Adipocyte (in vitro differentiated cells): ENCODE measurements around the gene TMEM235.

ENCODE experiments used
- DNase-seq: peaks from one replicate; pipeline ENCODE4 v3.0.0-alpha.2; 2015; ENCODE audit warnings: low read depth
- H3K27me3 ChIP-seq: replicated peaks from 2 replicates; pipeline ENCODE4 v1.7.0; 2013; ENCODE audit warnings: mild to moderate bottlenecking, low read length, moderate library complexity; ENCODE audit not compliant: control insufficient read depth, insufficient read depth
- H3K36me3 ChIP-seq: 2 replicates; pipeline ENCODE4 v1.7.0; 2013; ENCODE audit warnings: low read length, mild to moderate bottlenecking, moderate library complexity; ENCODE audit not compliant: control insufficient read depth, insufficient read depth, severe bottlenecking
- H3K4me1 ChIP-seq: 2 replicates; pipeline ENCODE4 v1.7.0; 2013; ENCODE audit warnings: mild to moderate bottlenecking, low read length, moderate library complexity; ENCODE audit not compliant: control insufficient read depth, insufficient read depth
- H3K4me3 ChIP-seq: 2 replicates; pipeline ENCODE4 v1.7.0; 2013; ENCODE audit warnings: mild to moderate bottlenecking, low read length, moderate library complexity
- H3K9ac ChIP-seq: 2 replicates; pipeline ENCODE4 v1.7.0; 2013; ENCODE audit warnings: mild to moderate bottlenecking, low read length, moderate library complexity
- H3K9me3 ChIP-seq: 2 replicates; pipeline ENCODE4 v1.7.0; 2013; ENCODE audit warnings: mild to moderate bottlenecking, low read length, moderate library complexity; ENCODE audit not compliant: control insufficient read depth

The TMEM235 gene

DNA sequence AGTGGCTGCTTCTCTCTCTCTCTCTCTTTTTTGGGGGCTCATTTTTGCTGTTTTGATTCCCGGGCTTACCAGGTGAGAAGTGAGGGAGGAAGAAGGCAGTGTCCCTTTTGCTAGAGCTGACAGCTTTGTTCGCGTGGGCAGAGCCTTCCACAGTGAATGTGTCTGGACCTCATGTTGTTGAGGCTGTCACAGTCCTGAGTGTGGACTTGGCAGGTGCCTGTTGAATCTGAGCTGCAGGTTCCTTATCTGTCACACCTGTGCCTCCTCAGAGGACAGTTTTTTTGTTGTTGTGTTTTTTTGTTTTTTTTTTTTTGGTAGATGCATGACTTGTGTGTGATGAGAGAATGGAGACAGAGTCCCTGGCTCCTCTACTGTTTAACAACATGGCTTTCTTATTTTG lies 7.7 kb upstream of the TMEM235 start:
- H3K4me1 ChIP-seq = no peaks in the 10 kb centered on the region
- H3K36me3 ChIP-seq = no peaks in the 10 kb centered on the region

GRCh38 chr17:78224231-78225087 lies 7.0 kb upstream of the TMEM235 start:
- no peaks in the 10 kb centered on the region for H3K4me1 ChIP-seq
- H3K27me3 ChIP-seq = peaks cover 3% of the 10 kb centered on the region
- H3K36me3 ChIP-seq = no peaks in the 10 kb centered on the region
- no peak overlapping the region for H3K9ac ChIP-seq
- no peak for DNase-seq
- H3K4me3 ChIP-seq = no peak overlapping the region
- no peaks in the 10 kb centered on the region for H3K9me3 ChIP-seq

More for the DNA sequence above, 7.7 kb upstream of the TMEM235 start:
- Histone ChIP-seq H3K9me3 (no peaks in the 10 kb centered on the region), H3K4me3 (no peak overlapping the region), H3K27me3 (peaks cover 2% of the 10 kb centered on the region), H3K9ac (no peak overlapping the region)
- DNase-seq = no peak

DNA sequence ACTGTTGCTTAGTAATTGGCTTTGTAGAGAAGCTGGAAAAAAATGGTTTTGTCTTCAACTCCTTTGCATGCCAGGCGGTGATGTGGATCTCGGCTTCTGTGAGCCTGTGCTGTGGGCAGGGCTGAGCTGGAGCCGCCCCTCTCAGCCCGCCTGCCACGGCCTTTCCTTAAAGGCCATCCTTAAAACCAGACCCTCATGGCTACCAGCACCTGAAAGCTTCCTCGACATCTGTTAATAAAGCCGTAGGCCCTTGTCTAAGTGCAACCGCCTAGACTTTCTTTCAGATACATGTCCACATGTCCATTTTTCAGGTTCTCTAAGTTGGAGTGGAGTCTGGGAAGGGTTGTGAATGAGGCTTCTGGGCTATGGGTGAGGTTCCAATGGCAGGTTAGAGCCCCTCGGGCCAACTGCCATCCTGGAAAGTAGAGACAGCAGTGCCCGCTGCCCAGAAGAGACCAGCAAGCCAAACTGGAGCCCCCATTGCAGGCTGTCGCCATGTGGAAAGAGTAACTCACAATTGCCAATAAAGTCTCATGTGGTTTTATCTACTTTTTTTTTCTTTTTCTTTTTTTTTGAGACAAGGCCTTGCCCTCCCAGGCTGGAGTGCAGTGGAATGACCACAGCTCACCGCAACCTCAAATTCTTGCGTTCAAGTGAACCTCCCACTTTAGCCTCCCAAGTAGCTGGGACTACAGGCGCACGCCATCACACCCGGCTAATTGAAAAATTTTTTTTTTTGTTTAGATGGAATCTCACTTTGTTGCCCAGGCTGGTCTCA lies 6.2 kb upstream of the TMEM235 start:
- DNase-seq = no peak
- H3K4me1 ChIP-seq = no peaks in the 10 kb centered on the region
- H3K9me3 ChIP-seq = no peaks in the 10 kb centered on the region
- peaks cover 4% of the 10 kb centered on the region for H3K27me3 ChIP-seq
- no peak overlapping the region for H3K4me3 ChIP-seq
- H3K36me3 ChIP-seq = no peaks in the 10 kb centered on the region
- no peak overlapping the region for H3K9ac ChIP-seq

- Histone ChIP-seq H3K9ac (no peak overlapping the region), H3K4me3 (no peak overlapping the region), H3K27me3 (peaks cover 14% of the 10 kb centered on the region), H3K9me3 (no peaks in the 10 kb centered on the region), H3K4me1 (no peaks in the 10 kb centered on the region), H3K36me3 (no peaks in the 10 kb centered on the region)
- DNase-seq = no peak
Measured at GRCh38 chr17:78226055-78226758, 5.2 kb upstream of the TMEM235 start.

- H3K9me3 ChIP-seq = no peaks in the 10 kb centered on the region
- H3K4me1 ChIP-seq = no peaks in the 10 kb centered on the region
- peaks cover 17% of the 10 kb centered on the region for H3K27me3 ChIP-seq
- H3K9ac ChIP-seq = no peak overlapping the region
- no peak for DNase-seq
- no peak overlapping the region for H3K4me3 ChIP-seq
- H3K36me3 ChIP-seq = no peaks in the 10 kb centered on the region
Measured at GRCh38 chr17:78226759-78227454, 4.5 kb upstream of the TMEM235 start.

DNA sequence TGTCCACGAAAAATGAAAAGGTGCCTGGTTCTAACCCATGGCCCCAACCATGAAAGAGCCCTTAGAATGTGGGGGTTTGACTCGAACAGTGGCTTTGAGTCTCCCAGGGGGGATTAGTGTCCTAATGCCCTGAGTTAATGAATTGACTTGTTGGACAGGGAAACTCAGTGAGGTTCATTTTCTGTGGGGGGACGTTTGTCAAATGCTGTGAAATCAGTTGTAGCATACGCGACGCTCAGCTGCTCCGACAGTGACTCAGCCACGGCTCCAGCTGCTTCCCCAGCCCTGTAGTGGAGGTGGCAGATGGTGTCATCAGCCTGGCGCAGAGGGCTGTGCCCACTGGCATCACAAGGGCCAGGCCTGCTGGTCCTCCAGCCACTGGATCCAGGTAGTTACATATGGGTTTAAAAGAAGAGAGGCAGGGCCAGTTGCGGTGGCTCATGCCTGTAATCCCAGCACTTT lies 3.9 kb upstream of the TMEM235 start:
- Histone ChIP-seq H3K4me1 (no peaks in the 10 kb centered on the region), H3K27me3 (peaks cover 21% of the 10 kb centered on the region), H3K9ac (no peak overlapping the region), H3K4me3 (no peak overlapping the region), H3K9me3 (no peaks in the 10 kb centered on the region), H3K36me3 (no peaks in the 10 kb centered on the region)
- DNase-seq = no peak

- Histone ChIP-seq H3K27me3 (peaks cover 27% of the 10 kb centered on the region), H3K4me1 (no peaks in the 10 kb centered on the region), H3K4me3 (no peak overlapping the region), H3K36me3 (no peaks in the 10 kb centered on the region), H3K9me3 (no peaks in the 10 kb centered on the region), H3K9ac (no peak overlapping the region)
- DNase-seq = no peak
Measured at GRCh38 chr17:78228176-78228575, 3.3 kb upstream of the TMEM235 start.

DNA sequence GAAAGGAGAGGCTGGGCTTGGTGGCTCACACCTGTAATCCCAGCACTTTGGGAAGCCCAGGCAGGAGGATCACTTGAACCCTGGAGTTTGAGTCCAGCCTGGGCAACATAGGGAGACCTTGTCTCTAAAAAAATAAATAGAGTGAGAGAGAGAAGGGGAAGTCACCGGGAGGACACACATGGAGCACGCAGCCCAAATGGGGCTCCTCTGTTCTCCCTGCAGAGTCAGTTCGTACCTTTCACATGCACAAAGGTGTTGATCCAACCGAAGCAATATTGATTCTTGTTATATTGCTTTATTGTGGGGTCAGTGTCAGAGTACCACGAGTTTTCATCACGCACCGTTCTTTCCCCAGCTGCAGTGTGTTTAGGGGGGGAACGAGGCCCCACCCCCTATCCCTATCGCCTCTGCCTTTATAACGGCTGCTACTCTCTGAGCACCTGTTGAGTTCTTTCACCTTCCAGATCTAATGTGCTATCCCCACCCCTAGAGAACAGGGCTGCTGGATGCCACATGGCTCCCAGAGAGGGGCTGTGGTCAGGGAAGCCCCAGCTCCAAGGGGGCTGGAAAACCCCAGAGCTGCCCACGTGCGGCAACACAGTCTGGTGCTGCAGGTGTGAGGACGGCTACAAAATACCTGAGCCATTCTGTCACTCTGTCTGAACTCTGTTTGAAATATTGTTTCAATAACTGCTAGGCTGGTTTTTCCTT lies 1.0 kb upstream of the TMEM235 start:
- Histone ChIP-seq H3K27me3 (peaks cover 27% of the 10 kb centered on the region), H3K36me3 (no peaks in the 10 kb centered on the region), H3K9ac (no peak overlapping the region), H3K4me1 (no peaks in the 10 kb centered on the region), H3K9me3 (no peaks in the 10 kb centered on the region), H3K4me3 (no peak overlapping the region)
- no peak for DNase-seq

- H3K4me3 ChIP-seq = no peak overlapping the region
- H3K9me3 ChIP-seq = no peaks in the 10 kb centered on the region
- peak; percentile 24 for DNase-seq
- no peak overlapping the region for H3K9ac ChIP-seq
- H3K36me3 ChIP-seq = no peaks in the 10 kb centered on the region
- peaks cover 27% of the 10 kb centered on the region for H3K27me3 ChIP-seq
- H3K4me1 ChIP-seq = no peaks in the 10 kb centered on the region
Measured at GRCh38 chr17:78231991-78232858, 794 bp downstream of the TMEM235 start.

DNA sequence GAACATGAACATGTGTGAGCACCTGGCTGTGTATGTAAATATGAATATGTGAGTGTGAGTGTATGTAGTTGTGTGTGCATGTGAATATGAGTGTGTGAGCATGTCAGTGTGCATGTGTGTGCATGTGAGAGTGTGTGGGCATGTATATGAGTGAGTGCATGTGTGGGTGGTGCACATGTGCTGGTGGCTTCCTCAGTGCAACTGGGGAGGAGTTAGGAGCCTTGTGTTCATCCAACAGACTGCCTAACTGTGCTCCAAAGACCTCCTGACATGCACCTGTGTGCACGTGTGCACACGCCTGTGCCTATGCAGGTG lies 1.4 kb downstream of the TMEM235 start:
- Histone ChIP-seq H3K4me3 (no peak overlapping the region), H3K36me3 (no peaks in the 10 kb centered on the region)

More for the DNA sequence above, 1.4 kb downstream of the TMEM235 start:
- DNase-seq = no peak
- Histone ChIP-seq H3K9me3 (no peaks in the 10 kb centered on the region), H3K27me3 (peaks cover 28% of the 10 kb centered on the region), H3K9ac (no peak overlapping the region), H3K4me1 (no peaks in the 10 kb centered on the region)
